Activated naive CD4-positive, alpha-beta T cell treated with anti-CD3 and anti-CD28 coated beads, Interleukin-2, amount 50 U/mL, for 72 hours (primary cell): ENCODE results near the gene MX2. TPM values are rescaled to one million over a fixed set of nuclear protein-coding genes. Genes with fewer than 3 reads are reported as not detected.

Source experiments
- ATAC-seq, 2 donors: fragments of 150-1000 bp; cut with Tn5 transposase; 2 replicates each; pipeline ENCODE4 v1.10.0; 2021; ENCODE audit warnings: mild to moderate bottlenecking in 2 of 2, moderate library complexity in 2 of 2
- DNase-seq, 2 donors: peaks; one replicate each; pipeline ENCODE4 v3.0.0; 2021 to 2022; ENCODE audit warnings: low spot score in 2 of 2
- H3K27ac Mint-ChIP-seq, 2 donors: one replicate each; pipeline ENCODE4 v1.8.0; 2022; ENCODE audit warnings: mild to moderate bottlenecking in 2 of 2, mixed read lengths in 2 of 2
- H3K36me3 Mint-ChIP-seq, 2 donors: one replicate each; pipeline ENCODE4 v1.8.0; 2022; ENCODE audit warnings: mixed read lengths in 2 of 2
- H3K9me3 Mint-ChIP-seq, 2 donors: one replicate each; pipeline ENCODE4 v1.8.0; 2022; ENCODE audit warnings: mixed read lengths in 2 of 2
- total RNA-seq, 2 donors: library from RNA; stranded (reverse); gene quantifications; one replicate each; pipeline ENCODE4 v1.2.3, GENCODE V29; 2022

MX2 gene
- total RNA-seq, 2 donors from 2014 or later, result 3.6 to 79.4 TPM

- Mint-ChIP-seq H3K27ac (peak overlapping the region in 1 of 2 donors; percentile 63), H3K9me3 (no peaks in the 10 kb centered on the region), H3K36me3 (peaks cover 0 to 6% of the 10 kb centered on the region in 2 donors)
- no peak for DNase-seq
- no peak for ATAC-seq
These were observed 26.4 kb downstream of the MX2 start for GRCh38 chr21:41388259-41388658.

GRCh38 chr21:41390043-41390639 is 28.3 kb downstream of the MX2 start:
- DNase-seq (no peak), ATAC-seq (no peak)
- H3K9me3 Mint-ChIP-seq, result no peaks in the 10 kb centered on the region
- peak overlapping the region; percentile 25 to 67 for H3K27ac Mint-ChIP-seq
- peaks cover 2 to 6% of the 10 kb centered on the region in 2 donors for H3K36me3 Mint-ChIP-seq

- no peaks in the 10 kb centered on the region for H3K9me3 Mint-ChIP-seq
- ATAC-seq (no peak), DNase-seq (no peak)
- H3K27ac Mint-ChIP-seq, result peak overlapping the region in 1 of 2 donors; percentile 33
- peaks cover 0 to 12% of the 10 kb centered on the region in 2 donors for H3K36me3 Mint-ChIP-seq
These were observed 32.1 kb downstream of the MX2 start for GRCh38 chr21:41393876-41394465.

GRCh38 chr21:41396558-41397075 is 34.8 kb downstream of the MX2 start:
- ATAC-seq (no peak), DNase-seq (no peak)
- Mint-ChIP-seq H3K36me3 (peaks cover 5 to 32% of the 10 kb centered on the region in 2 donors), H3K9me3 (no peaks in the 10 kb centered on the region), H3K27ac (peak overlapping the region; percentile 56 to 78)

- H3K27ac Mint-ChIP-seq, result peak overlapping the region; percentile 56 to 58
- ATAC-seq (no peak), DNase-seq (no peak)
- no peaks in the 10 kb centered on the region for H3K9me3 Mint-ChIP-seq
- H3K36me3 Mint-ChIP-seq, result peaks cover 5 to 33% of the 10 kb centered on the region in 2 donors
These were observed 35.7 kb downstream of the MX2 start for GRCh38 chr21:41397471-41397891.

GRCh38 chr21:41398251-41398650 is 36.4 kb downstream of the MX2 start:
- no peak for ATAC-seq
- H3K9me3 Mint-ChIP-seq, result no peaks in the 10 kb centered on the region
- H3K36me3 Mint-ChIP-seq, result peaks cover 7 to 33% of the 10 kb centered on the region in 2 donors

GRCh38 chr21:41398831-41399230 is 37.0 kb downstream of the MX2 start:
- no peak for ATAC-seq
- no peak for DNase-seq
- Mint-ChIP-seq H3K27ac (no peak overlapping the region), H3K36me3 (peaks cover 9 to 33% of the 10 kb centered on the region in 2 donors), H3K9me3 (no peaks in the 10 kb centered on the region)

More at GRCh38 chr21:41398251-41398650, 36.4 kb downstream of the MX2 start:
- no peak overlapping the region for H3K27ac Mint-ChIP-seq
- DNase-seq, result no peak

GRCh38 chr21:41399246-41399800 is 37.5 kb downstream of the MX2 start:
- ATAC-seq (no peak), DNase-seq (no peak)
- H3K9me3 Mint-ChIP-seq, result no peaks in the 10 kb centered on the region
- peak overlapping the region in 1 of 2 donors; percentile 11 for H3K27ac Mint-ChIP-seq
- H3K36me3 Mint-ChIP-seq, result peaks cover 9 to 33% of the 10 kb centered on the region in 2 donors

GRCh38 chr21:41402231-41402630 is 40.4 kb downstream of the MX2 start:
- DNase-seq (no peak), ATAC-seq (no peak)
- Mint-ChIP-seq H3K27ac (no peak overlapping the region), H3K36me3 (peaks cover 9 to 26% of the 10 kb centered on the region in 2 donors), H3K9me3 (no peaks in the 10 kb centered on the region)

- Mint-ChIP-seq H3K27ac (no peak overlapping the region), H3K9me3 (no peaks in the 10 kb centered on the region), H3K36me3 (peaks cover 11 to 23% of the 10 kb centered on the region in 2 donors)
- ATAC-seq (no peak), DNase-seq (no peak)
These were observed 41.0 kb downstream of the MX2 start for GRCh38 chr21:41402796-41403195.

GRCh38 chr21:41403331-41403730 is 41.5 kb downstream of the MX2 start:
- no peak for ATAC-seq
- Mint-ChIP-seq H3K36me3 (peaks cover 16 to 27% of the 10 kb centered on the region in 2 donors), H3K9me3 (no peaks in the 10 kb centered on the region), H3K27ac (no peak overlapping the region)
- DNase-seq, result no peak

- no peak overlapping the region for H3K27ac Mint-ChIP-seq
- no peak for DNase-seq
- no peaks in the 10 kb centered on the region for H3K9me3 Mint-ChIP-seq
- no peak for ATAC-seq
- peaks cover 22 to 34% of the 10 kb centered on the region in 2 donors for H3K36me3 Mint-ChIP-seq
These were observed 42.1 kb downstream of the MX2 start for GRCh38 chr21:41403966-41404365.

GRCh38 chr21:41405321-41405720 is 43.5 kb downstream of the MX2 start:
- Mint-ChIP-seq H3K36me3 (peaks cover 31 to 39% of the 10 kb centered on the region in 2 donors), H3K9me3 (peaks cover under 1 to 1% of the 10 kb centered on the region in 2 donors), H3K27ac (no peak overlapping the region)
- DNase-seq (no peak), ATAC-seq (no peak)

GRCh38 chr21:41406340-41406739 is 44.5 kb downstream of the MX2 start:
- DNase-seq (no peak), ATAC-seq (no peak)
- Mint-ChIP-seq H3K9me3 (peaks cover 3 to 8% of the 10 kb centered on the region in 2 donors), H3K36me3 (peaks cover 31 to 39% of the 10 kb centered on the region in 2 donors), H3K27ac (no peak overlapping the region)

- no peak for DNase-seq
- Mint-ChIP-seq H3K27ac (peak overlapping the region in 1 of 2 donors; percentile 7), H3K9me3 (peaks cover 8 to 17% of the 10 kb centered on the region in 2 donors), H3K36me3 (peaks cover 35 to 44% of the 10 kb centered on the region in 2 donors)
- ATAC-seq, result no peak
These were observed 46.0 kb downstream of the MX2 start for GRCh38 chr21:41407541-41408460.

GRCh38 chr21:41410361-41410760 is 48.5 kb downstream of the MX2 start:
- Mint-ChIP-seq H3K27ac (no peak overlapping the region), H3K9me3 (peaks cover 19 to 31% of the 10 kb centered on the region in 2 donors), H3K36me3 (peaks cover 43 to 44% of the 10 kb centered on the region in 2 donors)
- DNase-seq (no peak), ATAC-seq (no peak)
